Measurements from ENCODE around the gene CDKN1B.

Gene CDKN1B

GRCh38 chr12:12693111-12693671 lies 24.0 kb upstream of the CDKN1B start:
- DNase-seq (ENCODE audit: low read depth in 1 of 2, low spot score in 1 of 2) = no peak
- TF ChIP-seq SPI1 (IDR thresholded peaks at IDR 0.05; ENCODE audit: borderline replicate concordance, low read depth) (no peak), CTCF (IDR thresholded peaks at IDR 0.05; ENCODE audit: insufficient read depth, low read length) (no peak)
- Histone ChIP-seq H3K27ac (replicated peaks) (no peak overlapping the region), H3K4me3 (replicated peaks; ENCODE audit: insufficient read depth, low read length) (no peak overlapping the region), H3K27me3 (ENCODE audit: insufficient read depth, poor library complexity, severe bottlenecking) (no peaks in the 10 kb centered on the region)

GRCh38 chr12:12696562-12697383 lies 20.4 kb upstream of the CDKN1B start:
- TF ChIP-seq POLR2AphosphoS5 (IDR thresholded peaks at IDR 0.05; ENCODE audit: low read depth) (peak; percentile 59), GABPA (IDR thresholded peaks at IDR 0.05; ENCODE audit: low read depth) (no peak), SPI1 (IDR thresholded peaks at IDR 0.05; ENCODE audit: borderline replicate concordance, low read depth) (peak; percentile 90)
- peak; percentile 77 to 94 for DNase-seq (ENCODE audit: low read depth in 1 of 2, low spot score in 1 of 2)
- no peaks in the 10 kb centered on the region for H3K27me3 ChIP-seq (ENCODE audit: insufficient read depth, poor library complexity, severe bottlenecking)
- peak overlapping the region; percentile 95 for H3K27ac ChIP-seq (replicated peaks)
- H3K4me3 ChIP-seq (replicated peaks; ENCODE audit: insufficient read depth, low read length) = peak overlapping the region; percentile 58

- no peak for DNase-seq (ENCODE audit: low read depth in 1 of 2, low spot score in 1 of 2)
- Histone ChIP-seq H3K4me3 (replicated peaks; ENCODE audit: insufficient read depth, low read length) (no peak overlapping the region), H3K27ac (replicated peaks) (no peak overlapping the region), H3K27me3 (ENCODE audit: insufficient read depth, poor library complexity, severe bottlenecking) (no peaks in the 10 kb centered on the region)
- TF ChIP-seq SPI1 (IDR thresholded peaks at IDR 0.05; ENCODE audit: borderline replicate concordance, low read depth) (no peak), POLR2AphosphoS5 (IDR thresholded peaks at IDR 0.05; ENCODE audit: low read depth) (no peak), REST (IDR thresholded peaks at IDR 0.05; ENCODE audit: insufficient replicate concordance, low read depth) (no peak), CTCF (IDR thresholded peaks at IDR 0.05; ENCODE audit: insufficient read depth, low read length) (no peak), GABPA (IDR thresholded peaks at IDR 0.05; ENCODE audit: low read depth) (no peak)
These were observed 17.8 kb upstream of the CDKN1B start for GRCh38 chr12:12699345-12699744.

GRCh38 chr12:12700254-12700653 lies 16.9 kb upstream of the CDKN1B start:
- TF ChIP-seq GABPA (IDR thresholded peaks at IDR 0.05; ENCODE audit: low read depth) (no peak), POLR2AphosphoS5 (IDR thresholded peaks at IDR 0.05; ENCODE audit: low read depth) (no peak), SPI1 (IDR thresholded peaks at IDR 0.05; ENCODE audit: borderline replicate concordance, low read depth) (peak; percentile 74; the same call in 1 of the 2 replicates)
- Histone ChIP-seq H3K27ac (replicated peaks) (no peak overlapping the region), H3K27me3 (ENCODE audit: insufficient read depth, poor library complexity, severe bottlenecking) (no peaks in the 10 kb centered on the region), H3K4me3 (replicated peaks; ENCODE audit: insufficient read depth, low read length) (no peak overlapping the region)
- DNase-seq (ENCODE audit: low read depth in 1 of 2, low spot score in 1 of 2) = peak in 1 of 2 experiments; percentile 3

GRCh38 chr12:12701457-12701856 lies 15.7 kb upstream of the CDKN1B start:
- no peak for DNase-seq (ENCODE audit: low read depth in 1 of 2, low spot score in 1 of 2)
- H3K27ac ChIP-seq (replicated peaks) = no peak overlapping the region
- H3K27me3 ChIP-seq (ENCODE audit: insufficient read depth, poor library complexity, severe bottlenecking) = no peaks in the 10 kb centered on the region
- H3K4me3 ChIP-seq (replicated peaks; ENCODE audit: insufficient read depth, low read length) = no peak overlapping the region
- TF ChIP-seq POLR2AphosphoS5 (IDR thresholded peaks at IDR 0.05; ENCODE audit: low read depth) (no peak), SPI1 (IDR thresholded peaks at IDR 0.05; ENCODE audit: borderline replicate concordance, low read depth) (no peak), CTCF (IDR thresholded peaks at IDR 0.05; ENCODE audit: insufficient read depth, low read length) (no peak), REST (IDR thresholded peaks at IDR 0.05; ENCODE audit: insufficient replicate concordance, low read depth) (no peak), GABPA (IDR thresholded peaks at IDR 0.05; ENCODE audit: low read depth) (no peak)
